Esophagus muscularis mucosa (tissue), 4 donors: Measurements from ENCODE around the gene COG4.

Experiments
- CTCF ChIP-seq, 3 experiments: fragments of 200-600 bp in 2 of 3; fragments of 450-650 bp in 1 of 3; sonication (generic) in 2 of 3; IDR thresholded peaks; one replicate each; pipeline ENCODE4 v1.5.1; 2017 to 2019; ENCODE audit warnings: antibody characterized with exemption in 3 of 3, mild to moderate bottlenecking in 2 of 3, moderate library complexity in 1 of 3
- EP300 ChIP-seq: sonication (generic); formaldehyde crosslinking; IDR thresholded peaks from one replicate; pipeline ENCODE4 v1.6.1; 2017; ENCODE audit warnings: antibody characterized with exemption
- POLR2A ChIP-seq: fragments of 450-650 bp; IDR thresholded peaks from one replicate; pipeline ENCODE4 v1.6.1; 2017; ENCODE audit warnings: antibody characterized with exemption, moderate library complexity, mild to moderate bottlenecking, low read depth
- POLR2AphosphoS5 ChIP-seq, 2 donors: sonication (generic); formaldehyde crosslinking; IDR thresholded peaks; one replicate each; pipeline ENCODE4 v1.6.1; 2017; ENCODE audit warnings: antibody characterized with exemption in 2 of 2

- TF ChIP-seq POLR2AphosphoS5 (IDR thresholded peaks at IDR 0.05) (no peak), CTCF (IDR thresholded peaks at IDR 0.05) (no peak), POLR2A (no peak), EP300 (no peak)
These were observed 38.5 kb downstream of the COG4 start for GRCh38 chr16:70484867-70485266.
